T-cell (primary cell): ENCODE data around the gene KCTD15. TPM values are rescaled to one million over a fixed set of nuclear protein-coding genes. Genes with fewer than 3 reads are reported as not detected.
A peak's percentile ranks its signal among the peaks of the same experiment; 100 is the strongest.

Experiments
- ATAC-seq, 4 experiments: fragments of 200-7000 bp in 3 of 4; fragments of 150-1000 bp in 1 of 4; cut with Tn5 transposase; replicated peaks in 1 of 4; 1 replicate in 3 of 4; 2 replicates in 1 of 4; pipeline ENCODE4 v1.10.0; 2021; ENCODE audit warnings: moderate library complexity in 3 of 4, mild to moderate bottlenecking in 2 of 4, moderate number of reproducible peaks in 1 of 4
- CTCF ChIA-PET, 2 donors: fragments of 300-600 bp; sonication (Branson Sonifier 250); formaldehyde crosslinking; loops; one replicate each; lab custom pipeline; 2022; ENCODE audit warnings: antibody characterized with exemption in 2 of 2; lab: Charles Lee
- POLR2A ChIA-PET, 2 donors: fragments of 300-600 bp; sonication (Branson Sonifier 250); formaldehyde crosslinking; loops; one replicate each; lab custom pipeline; 2022; ENCODE audit warnings: antibody characterized with exemption in 2 of 2; lab: Charles Lee
- DNase-seq, 35 experiments: peaks; one replicate each; pipeline versions ENCODE4 v3.0.0 to v3.0.0-alpha.2; 2013 to 2023
- H3K27ac ChIP-seq: one replicate; pipeline ENCODE4 v1.5.1; 2013; ENCODE audit warnings: low read length
- H3K27me3 ChIP-seq, 2 experiments: replicated peaks in 1 of 2; 1 replicate in 1 of 2; 2 replicates in 1 of 2; pipeline versions ENCODE4 v1.6.1 to v1.7.0; 2013; ENCODE audit warnings: low read length in 1 of 2, mixed read lengths in 1 of 2; ENCODE audit not compliant: control insufficient read depth in 2 of 2, insufficient read depth in 2 of 2; ENCODE audit errors: extremely low read depth in 1 of 2
- H3K36me3 ChIP-seq, 2 donors: 1 replicate in 1 of 2; 2 replicates in 1 of 2; pipeline versions ENCODE4 v1.6.1 to v1.7.0; 2013; ENCODE audit warnings: low read length in 1 of 2; ENCODE audit not compliant: control insufficient read depth in 2 of 2, insufficient read depth in 1 of 2; ENCODE audit errors: extremely low read depth in 1 of 2
- H3K4me1 ChIP-seq, 2 experiments: 1 replicate in 1 of 2; 2 replicates in 1 of 2; pipeline versions ENCODE4 v1.6.1 to v1.7.0; 2013; ENCODE audit warnings: low read length in 2 of 2, mixed read lengths in 1 of 2; ENCODE audit not compliant: insufficient read depth in 2 of 2, control insufficient read depth in 1 of 2; ENCODE audit errors: extremely low read depth in 1 of 2
- H3K4me3 ChIP-seq, 2 donors: 1 replicate in 1 of 2; 2 replicates in 1 of 2; pipeline versions ENCODE4 v1.5.1 to v1.7.0; 2013; ENCODE audit warnings: mild to moderate bottlenecking in 2 of 2, low read length in 1 of 2, moderate library complexity in 1 of 2; ENCODE audit not compliant: control insufficient read depth in 1 of 2; ENCODE audit errors: extremely low read depth in 1 of 2
- H3K9me3 ChIP-seq: 2 replicates; pipeline ENCODE4 v1.7.0; 2013
- H3K27ac Mint-ChIP-seq, 2 donors: one replicate each; pipeline ENCODE4 v1.8.0; 2020 to 2021; ENCODE audit warnings: mild to moderate bottlenecking in 2 of 2, mixed read lengths in 2 of 2
- H3K27me3 Mint-ChIP-seq, 2 donors: one replicate each; pipeline ENCODE4 v1.8.0; 2021 to 2022; ENCODE audit warnings: mixed read lengths in 2 of 2
- H3K36me3 Mint-ChIP-seq: one replicate; pipeline ENCODE4 v1.8.0; 2021; ENCODE audit warnings: mixed read lengths
- H3K4me1 Mint-ChIP-seq, 3 donors: one replicate each; pipeline ENCODE4 v1.8.0; 2020 to 2022; ENCODE audit warnings: mixed read lengths in 3 of 3, mild to moderate bottlenecking in 1 of 3
- H3K4me3 Mint-ChIP-seq, 3 donors: one replicate each; pipeline ENCODE4 v1.8.0; 2020 to 2022; ENCODE audit warnings: mild to moderate bottlenecking in 3 of 3, mixed read lengths in 3 of 3, moderate library complexity in 3 of 3
- H3K9me3 Mint-ChIP-seq, 3 donors: one replicate each; pipeline ENCODE4 v1.8.0; 2020 to 2022; ENCODE audit warnings: mixed read lengths in 3 of 3
- WGBS: methylation state at CpG from one replicate; pipeline ENCODE4 v1.1.5; 2013; ENCODE audit warnings: missing lambda C conversion rate; ENCODE audit not compliant: insufficient coverage; 5-methylcytosine and 5-hydroxymethylcytosine counted together
- total RNA-seq, 35 experiments: library from RNA in 6 of 35; stranded (reverse) in 6 of 35; fragments of 120-200 nt in 1 of 35; gene quantifications; one replicate each; pipeline versions ENCODE4 v1.2.1 to v1.2.4 and lab custom pipeline; 2013 to 2026

The KCTD15 gene
- total RNA-seq, 5 donors from 2014 or later (not counting 1 experiment from before 2014, with no cell fraction given): 3.2 to 11.1 (median 5.2) TPM

- Mint-ChIP-seq H3K36me3 (no peaks in the 10 kb centered on the region), H3K27ac (no peak overlapping the region), H3K4me1 (no peaks in the 10 kb centered on the region), H3K9me3 (no peaks in the 10 kb centered on the region), H3K4me3 (no peak overlapping the region), H3K27me3 (peaks cover 14 to 32% of the 10 kb centered on the region in 2 donors)
- peaks cover 0 to 61% of the 10 kb centered on the region in 2 experiments for H3K27me3 ChIP-seq
- ATAC-seq (no peak), DNase-seq (no peak)
- 73% methylated on average over 6 of the region's 8 CpGs for WGBS
- CTCF ChIA-PET: interaction anchor here in 1 of 2 donors (1.3 kb wide), 2 partner anchors 8 to 354 kb away, joined by 3 to 4 read pairs; no protein-coding TSS in a partner anchor
- H3K9me3 ChIP-seq: no peaks in the 10 kb centered on the region
- no peaks in the 10 kb centered on the region for H3K4me1 ChIP-seq
- POLR2A ChIA-PET: no interaction called here
- no peak overlapping the region for H3K4me3 ChIP-seq
- H3K27ac ChIP-seq: no peak overlapping the region
- H3K36me3 ChIP-seq: no peaks in the 10 kb centered on the region
Observed at GRCh38 chr19:33770107-33770506, 26.6 kb upstream of the KCTD15 start.

- CTCF ChIA-PET: interaction anchor here (0.9 to 1.3 kb wide), 3 partner anchors 339 to 355 kb away, joined by 3 to 9 read pairs (median 3); no protein-coding TSS in a partner anchor
- Mint-ChIP-seq H3K4me3 (no peak overlapping the region), H3K36me3 (no peaks in the 10 kb centered on the region), H3K4me1 (no peaks in the 10 kb centered on the region), H3K9me3 (no peaks in the 10 kb centered on the region), H3K27me3 (peaks cover 15 to 28% of the 10 kb centered on the region in 2 donors), H3K27ac (no peak overlapping the region)
- WGBS: 49% methylated on average over 15 of the region's 19 CpGs
- peaks cover 0 to 61% of the 10 kb centered on the region in 2 experiments for H3K27me3 ChIP-seq
- DNase-seq (peak; percentile 12 to 73 (median 47)), ATAC-seq (peak; percentile 44 to 67 (median 62))
- H3K36me3 ChIP-seq: no peaks in the 10 kb centered on the region
- no peak overlapping the region for H3K27ac ChIP-seq
- H3K9me3 ChIP-seq: no peaks in the 10 kb centered on the region
- H3K4me1 ChIP-seq: no peaks in the 10 kb centered on the region
- POLR2A ChIA-PET: no interaction called here
- no peak overlapping the region for H3K4me3 ChIP-seq
Observed at GRCh38 chr19:33771384-33772101, 25.1 kb upstream of the KCTD15 start.

- Histone ChIP-seq H3K4me1 (no peaks in the 10 kb centered on the region), H3K27ac (no peak overlapping the region), H3K4me3 (no peak overlapping the region), H3K27me3 (peaks cover 0 to 61% of the 10 kb centered on the region in 2 experiments), H3K36me3 (no peaks in the 10 kb centered on the region), H3K9me3 (no peaks in the 10 kb centered on the region)
- Mint-ChIP-seq H3K36me3 (no peaks in the 10 kb centered on the region), H3K4me3 (no peak overlapping the region), H3K4me1 (no peaks in the 10 kb centered on the region), H3K27ac (no peak overlapping the region), H3K9me3 (no peaks in the 10 kb centered on the region), H3K27me3 (peaks cover 15 to 27% of the 10 kb centered on the region in 2 donors)
- ChIA-PET CTCF (no interaction called here), POLR2A (no interaction called here)
- 93% methylated on average over 72 of the region's 72 CpGs for WGBS
- ATAC-seq (no peak), DNase-seq (no peak)
Observed at GRCh38 chr19:33772102-33772857, 24.4 kb upstream of the KCTD15 start.

- H3K27ac Mint-ChIP-seq: no peak overlapping the region
- WGBS: 95% methylated on average over 20 of the region's 23 CpGs
- POLR2A ChIA-PET: no interaction called here
Observed at GRCh38 chr19:33772858-33773180, 23.9 kb upstream of the KCTD15 start.

GRCh38 chr19:33773704-33774624 lies 22.7 kb upstream of the KCTD15 start:
- ChIA-PET CTCF (no interaction called here), POLR2A (no interaction called here)
- Histone ChIP-seq H3K9me3 (no peaks in the 10 kb centered on the region), H3K4me3 (no peak overlapping the region), H3K36me3 (no peaks in the 10 kb centered on the region), H3K27ac (no peak overlapping the region), H3K4me1 (peaks cover 0 to 11% of the 10 kb centered on the region in 2 experiments), H3K27me3 (peaks cover 0 to 72% of the 10 kb centered on the region in 2 experiments)
- Mint-ChIP-seq H3K4me3 (no peak overlapping the region), H3K27me3 (peaks cover 22 to 26% of the 10 kb centered on the region in 2 donors), H3K27ac (no peak overlapping the region), H3K4me1 (peaks cover 4 to 8% (median 7%) of the 10 kb centered on the region in 3 donors), H3K36me3 (no peaks in the 10 kb centered on the region), H3K9me3 (no peaks in the 10 kb centered on the region)
- 43% methylated on average over 6 of the region's 6 CpGs for WGBS
- ATAC-seq (no peak), DNase-seq (no peak)

More at GRCh38 chr19:33772858-33773180, 23.9 kb upstream of the KCTD15 start:
- H3K27me3 Mint-ChIP-seq: peaks cover 15 to 22% of the 10 kb centered on the region in 2 donors
- H3K4me1 Mint-ChIP-seq: no peaks in the 10 kb centered on the region
- no peaks in the 10 kb centered on the region for H3K9me3 ChIP-seq
- CTCF ChIA-PET: no interaction called here
- ATAC-seq (no peak), DNase-seq (no peak)
- peaks cover 0 to 64% of the 10 kb centered on the region in 2 experiments for H3K27me3 ChIP-seq
- H3K4me1 ChIP-seq: peaks cover 0 to 4% of the 10 kb centered on the region in 2 experiments
- no peak overlapping the region for H3K4me3 Mint-ChIP-seq
- no peaks in the 10 kb centered on the region for H3K36me3 ChIP-seq
- H3K36me3 Mint-ChIP-seq: no peaks in the 10 kb centered on the region
- H3K9me3 Mint-ChIP-seq: no peaks in the 10 kb centered on the region
- H3K27ac ChIP-seq: no peak overlapping the region
- H3K4me3 ChIP-seq: no peak overlapping the region

- CTCF ChIA-PET: no interaction called here
- Mint-ChIP-seq H3K4me3 (no peak overlapping the region), H3K27me3 (peaks cover 22 to 26% of the 10 kb centered on the region in 2 donors), H3K9me3 (no peaks in the 10 kb centered on the region), H3K27ac (no peak overlapping the region), H3K4me1 (peaks cover 4 to 14% (median 12%) of the 10 kb centered on the region in 3 donors), H3K36me3 (no peaks in the 10 kb centered on the region)
- Histone ChIP-seq H3K27ac (no peak overlapping the region), H3K4me3 (no peak overlapping the region), H3K36me3 (no peaks in the 10 kb centered on the region), H3K9me3 (no peaks in the 10 kb centered on the region), H3K4me1 (peaks cover 0 to 11% of the 10 kb centered on the region in 2 experiments), H3K27me3 (peaks cover 0 to 73% of the 10 kb centered on the region in 2 experiments)
- DNase-seq (no peak), ATAC-seq (no peak)
- 59% methylated on average over 6 of the region's 6 CpGs for WGBS
- POLR2A ChIA-PET: no interaction called here
Observed at GRCh38 chr19:33774751-33775150, 21.9 kb upstream of the KCTD15 start.
